WTC11 (cell line): ENCODE measurements around the gene NXN. TPM values are rescaled to one million over a fixed set of nuclear protein-coding genes. Genes with fewer than 3 reads are reported as not detected.
A peak's percentile ranks its signal among the peaks of the same experiment; 100 is the strongest.

Source experiments
- ATAC-seq: fragments of 200-7000 bp; cut with Tn5 transposase; 2 replicates; pipeline ENCODE4 v1.10.0; 2021; ENCODE audit warnings: mild to moderate bottlenecking, moderate library complexity
- CTCF ChIA-PET: fragments of 300-600 bp; sonication (Branson Sonifier 250); formaldehyde crosslinking; loops from one replicate; lab custom pipeline; 2021; ENCODE audit warnings: antibody characterized with exemption; lab: Charles Lee
- POLR2A ChIA-PET: fragments of 350-600 bp; sonication (Branson Sonifier 250); formaldehyde crosslinking; loops from one replicate; lab custom pipeline; 2021; ENCODE audit warnings: antibody characterized with exemption; lab: Charles Lee
- DNase-seq: peaks from one replicate; pipeline ENCODE4 v3.0.0; 2021; ENCODE audit warnings: low spot score
- H3K27ac Mint-ChIP-seq: 2 replicates; pipeline ENCODE4 v1.8.0; 2021; ENCODE audit warnings: mixed read lengths
- H3K27me3 Mint-ChIP-seq: 2 replicates; pipeline ENCODE4 v1.8.0; 2021; ENCODE audit warnings: low read depth, mild to moderate bottlenecking, moderate library complexity, mixed read lengths
- H3K36me3 Mint-ChIP-seq: 2 replicates; pipeline ENCODE4 v1.8.0; 2021; ENCODE audit warnings: mixed read lengths
- H3K4me1 Mint-ChIP-seq: 2 replicates; pipeline ENCODE4 v1.8.0; 2022; ENCODE audit warnings: mixed read lengths
- H3K4me3 Mint-ChIP-seq: 2 replicates; pipeline ENCODE4 v1.8.0; 2021; ENCODE audit warnings: mild to moderate bottlenecking, moderate library complexity, mixed read lengths
- H3K9me3 Mint-ChIP-seq: 2 replicates; pipeline ENCODE4 v1.8.0; 2021; ENCODE audit warnings: mixed read lengths
- ATF6 ChIP-seq: sonication (generic); formaldehyde crosslinking; IDR thresholded peaks from 2 replicates; pipeline ENCODE4 v1.8.1; 2023; ENCODE audit warnings: mild to moderate bottlenecking, missing genetic modification reagents
- CDX4 ChIP-seq: fragments of 250-450 bp; sonication (Bioruptor Pico); IDR thresholded peaks from 2 replicates; pipeline ENCODE4 v1.9.0; 2021; ENCODE audit warnings: moderate library complexity, mild to moderate bottlenecking, inconsistent platforms, borderline replicate concordance
- CREB1 ChIP-seq: sonication (generic); formaldehyde crosslinking; IDR thresholded peaks from 2 replicates; pipeline ENCODE4 v1.8.0; 2023; ENCODE audit warnings: mild to moderate bottlenecking, missing genetic modification reagents
- ESRRA ChIP-seq: sonication (generic); formaldehyde crosslinking; IDR thresholded peaks from 2 replicates; pipeline ENCODE4 v1.8.1; 2022; ENCODE audit warnings: mild to moderate bottlenecking, missing genetic modification reagents, borderline replicate concordance
- FOXJ3 ChIP-seq: sonication (generic); formaldehyde crosslinking; IDR thresholded peaks from 2 replicates; pipeline ENCODE4 v1.9.0; 2021; ENCODE audit warnings: missing genetic modification reagents, mild to moderate bottlenecking, borderline replicate concordance
- FOXK1 ChIP-seq: sonication (generic); formaldehyde crosslinking; IDR thresholded peaks from 2 replicates; pipeline ENCODE4 v1.8.0; 2022; ENCODE audit warnings: mild to moderate bottlenecking, moderate library complexity, missing genetic modification reagents
- FOXP1 ChIP-seq: sonication (generic); formaldehyde crosslinking; IDR thresholded peaks from 2 replicates; pipeline ENCODE4 v1.8.0; 2022; ENCODE audit warnings: missing genetic modification reagents, mild to moderate bottlenecking, moderate library complexity, borderline replicate concordance
- GRHL2 ChIP-seq: fragments of 250-450 bp; sonication (Bioruptor Pico); IDR thresholded peaks from 2 replicates; pipeline ENCODE4 v1.8.0; 2022; ENCODE audit warnings: mild to moderate bottlenecking, moderate library complexity; ENCODE audit not compliant: insufficient replicate concordance, severe bottlenecking
- GTF2I ChIP-seq: fragments of 250-450 bp; sonication (Bioruptor Pico); conservative IDR thresholded peaks from 2 replicates; pipeline ENCODE4 v1.4.0; 2021; ENCODE audit warnings: mild to moderate bottlenecking
- IRF1 ChIP-seq: sonication (generic); formaldehyde crosslinking; IDR thresholded peaks from 2 replicates; pipeline ENCODE4 v1.8.0; 2023; ENCODE audit warnings: missing genetic modification reagents
- MAX ChIP-seq: sonication (generic); formaldehyde crosslinking; IDR thresholded peaks from 2 replicates; pipeline ENCODE4 v1.8.0; 2022; ENCODE audit warnings: mild to moderate bottlenecking, missing genetic modification reagents
- NR1H2 ChIP-seq: sonication (generic); formaldehyde crosslinking; IDR thresholded peaks from 2 replicates; pipeline ENCODE4 v1.9.0; 2021; ENCODE audit warnings: mild to moderate bottlenecking, moderate library complexity, missing genetic modification reagents
- PRDM15 ChIP-seq: sonication (generic); formaldehyde crosslinking; IDR thresholded peaks from 2 replicates; pipeline ENCODE4 v1.8.0; 2022; ENCODE audit warnings: missing genetic modification reagents
- RELA ChIP-seq: sonication (generic); formaldehyde crosslinking; IDR thresholded peaks from 2 replicates; pipeline ENCODE4 v1.8.1; 2022; ENCODE audit warnings: missing genetic modification reagents, mild to moderate bottlenecking, borderline replicate concordance
- RORB ChIP-seq: fragments of 250-450 bp; sonication (Bioruptor Pico); IDR thresholded peaks from 2 replicates; pipeline ENCODE4 v1.9.0; 2021; ENCODE audit warnings: mild to moderate bottlenecking
- STAT6 ChIP-seq: sonication (generic); formaldehyde crosslinking; conservative IDR thresholded peaks from 2 replicates; pipeline ENCODE4 v1.8.1; 2023; ENCODE audit warnings: mild to moderate bottlenecking, low read depth, missing genetic modification reagents, moderate library complexity
- TCF7 ChIP-seq: sonication (generic); formaldehyde crosslinking; IDR thresholded peaks from 2 replicates; pipeline ENCODE4 v1.8.0; 2022; ENCODE audit warnings: mild to moderate bottlenecking, low read depth, missing genetic modification reagents, moderate library complexity
- TEAD4 ChIP-seq: sonication (generic); formaldehyde crosslinking; IDR thresholded peaks from 2 replicates; pipeline ENCODE4 v1.8.0; 2022; ENCODE audit warnings: mild to moderate bottlenecking, missing genetic modification reagents
- TP53 ChIP-seq: sonication (generic); formaldehyde crosslinking; IDR thresholded peaks from 2 replicates; pipeline ENCODE4 v1.8.1; 2023; ENCODE audit warnings: mild to moderate bottlenecking, missing genetic modification reagents
- ZNF232 ChIP-seq: sonication (generic); formaldehyde crosslinking; IDR thresholded peaks from 2 replicates; pipeline ENCODE4 v1.8.0; 2022; ENCODE audit warnings: mild to moderate bottlenecking, missing genetic modification reagents
- ZNF281 ChIP-seq: sonication (generic); formaldehyde crosslinking; IDR thresholded peaks from 2 replicates; pipeline ENCODE4 v1.8.0; 2023; ENCODE audit warnings: mild to moderate bottlenecking, missing genetic modification reagents
- ZSCAN18 ChIP-seq: fragments of 250-450 bp; sonication (Bioruptor Pico); IDR thresholded peaks from 2 replicates; pipeline ENCODE4 v2.1.2; 2022; ENCODE audit warnings: mild to moderate bottlenecking, moderate library complexity
- total RNA-seq: library from RNA; stranded (reverse); gene quantifications from 3 replicates; pipeline ENCODE4 v1.2.3, GENCODE V29; 2021

Gene NXN
- total RNA-seq, 1 experiment from 2014 or later: 96.8 TPM

GRCh38 chr17:964876-965275 is 14.7 kb downstream of the NXN start:
- Mint-ChIP-seq H3K4me3 (no peak overlapping the region), H3K36me3 (peaks cover 13% of the 10 kb centered on the region), H3K4me1 (peaks cover 79% of the 10 kb centered on the region), H3K9me3 (peaks cover 8% of the 10 kb centered on the region)
- CTCF ChIA-PET: interaction anchor here (0.7 to 2.0 kb wide), 9 partner anchors 8 to 170 kb away, joined by 3 to 7 read pairs (median 4); partner anchors contain the start of genes NXN and TIMM22
- TF ChIP-seq NR1H2 (CRISPR knock-in tag) (no peak), FOXK1 (CRISPR knock-in tag) (no peak), FOXJ3 (CRISPR knock-in tag) (no peak), GRHL2 (no peak), CREB1 (no peak), ESRRA (CRISPR knock-in tag) (no peak), FOXP1 (CRISPR knock-in tag) (no peak), RORB (CRISPR knock-in tag) (no peak), TEAD4 (CRISPR knock-in tag) (no peak), RELA (CRISPR knock-in tag) (no peak), IRF1 (no peak), GTF2I (no peak), ZSCAN18 (CRISPR knock-in tag) (no peak), TP53 (CRISPR knock-in tag) (no peak), STAT6 (CRISPR knock-in tag) (no peak), ZNF281 (CRISPR knock-in tag) (no peak)
- TF ChIP-seq, all 79 proteins: peak for 0
- Mint-ChIP-seq H3K27ac (peak overlapping the region; percentile 57), H3K27me3 (no peaks in the 10 kb centered on the region)
- POLR2A ChIA-PET: no interaction called here
- DNase-seq (no peak), ATAC-seq (peak; percentile 29; the same call in 1 of the 2 replicates)

GRCh38 chr17:962670-963069 is 16.9 kb downstream of the NXN start:
- CTCF ChIA-PET: interaction anchor here (1.0 to 2.6 kb wide), 4 partner anchors 12 to 158 kb away, joined by 5 to 15 read pairs (median 10); partner anchors contain the start of gene NXN
- TF ChIP-seq ATF6 (CRISPR knock-in tag) (no peak), PRDM15 (CRISPR knock-in tag) (no peak), MAX (no peak), NR1H2 (CRISPR knock-in tag) (no peak), ZNF232 (CRISPR knock-in tag) (no peak), TCF7 (no peak), CDX4 (CRISPR knock-in tag) (no peak)

More at GRCh38 chr17:962670-963069, 16.9 kb downstream of the NXN start:
- ATAC-seq (peak; percentile 83), DNase-seq (peak; percentile 69)
- H3K4me3 Mint-ChIP-seq: peak overlapping the region; percentile 47
- H3K4me1 Mint-ChIP-seq: peaks cover 66% of the 10 kb centered on the region
- peaks cover 7% of the 10 kb centered on the region for H3K36me3 Mint-ChIP-seq
- no peaks in the 10 kb centered on the region for H3K27me3 Mint-ChIP-seq
- peak overlapping the region; percentile 98 for H3K27ac Mint-ChIP-seq
- H3K9me3 Mint-ChIP-seq: no peaks in the 10 kb centered on the region
- POLR2A ChIA-PET: no interaction called here
